ENCODE measurements around the gene IFNA13. TPM values are rescaled to one million over a fixed set of nuclear protein-coding genes. Genes with fewer than 3 reads are reported as not detected.

Gene IFNA13
- polyA plus RNA-seq, 1 donor (not counting 4 experiments of a cell fraction or from before 2014, with no cell fraction given): not detected

DNA sequence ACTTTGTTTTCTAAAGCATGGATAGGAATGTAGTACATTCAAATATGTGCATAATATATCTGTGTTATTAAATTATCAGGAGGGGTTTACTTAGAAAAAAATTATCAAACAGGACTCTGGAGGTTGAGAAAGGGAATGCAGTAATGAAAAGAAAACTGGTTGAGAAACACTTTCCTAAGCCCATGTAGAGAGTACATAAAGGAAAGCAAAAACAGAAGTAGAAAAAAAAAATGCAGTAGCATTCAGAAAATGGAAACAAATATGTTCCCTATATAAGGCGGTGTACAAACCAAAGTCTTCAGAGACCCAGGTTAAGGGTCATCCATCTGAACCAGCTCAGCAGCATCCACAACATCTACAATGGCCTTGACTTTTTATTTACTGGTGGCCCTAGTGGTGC is 41.0 kb upstream of the IFNA13 start, which contains the start of gene IFNA8:
IFNA8 (plus strand) TSS at position 301 of the 400 bp plus-strand sequence; CDS start at position 361, 60 bp downstream.
- FAIRE-seq: no peak
- H3K9me1 ChIP-seq (ENCODE audit: control insufficient read depth, extremely low read depth, insufficient read depth, low read length): no peaks in the 10 kb centered on the region

DNA sequence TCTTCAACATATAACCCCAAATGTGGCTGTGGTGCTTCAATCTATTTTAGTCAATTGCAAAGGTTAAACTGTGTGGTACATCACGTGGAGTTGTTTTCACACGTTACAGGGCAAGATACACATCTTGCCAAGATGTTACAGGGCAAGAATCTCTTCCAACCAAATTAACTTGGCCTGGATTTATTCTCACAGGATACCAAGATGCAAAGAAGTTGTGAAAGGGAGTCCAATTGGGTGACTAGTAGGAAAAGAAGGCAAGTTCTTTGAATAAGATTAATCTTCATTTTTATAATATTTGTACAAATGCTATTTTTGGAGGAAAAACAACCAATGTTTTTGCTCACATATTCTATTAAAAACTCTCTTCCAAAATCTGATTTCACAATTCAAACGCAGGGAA is 36.3 kb upstream of the IFNA13 start:
- no peaks in the 10 kb centered on the region for H3K79me2 ChIP-seq (ENCODE audit: control insufficient read depth, insufficient read depth, low read length)
- H3K4me2 ChIP-seq (ENCODE audit: control insufficient read depth, extremely low read depth, insufficient read depth, low read depth, low read length): no peak overlapping the region
- TF ChIP-seq CTCF (optimal IDR thresholded peaks at IDR 0.05 in 1 of 3, IDR thresholded peaks at IDR 0.05 in 1 of 3, conservative IDR thresholded peaks at IDR 0.05 in 1 of 3; ENCODE audit: extremely low read depth in 1 of 3, insufficient read depth in 2 of 3, low read length in 3 of 3) (no peak), EZH2 (IDR thresholded peaks at IDR 0.05; ENCODE audit: low read length) (no peak)
- H3K4me1 ChIP-seq (ENCODE audit: control insufficient read depth, extremely low read depth, insufficient read depth, low read length): no peaks in the 10 kb centered on the region
- no peaks in the 10 kb centered on the region for H3K36me3 ChIP-seq (ENCODE audit: control insufficient read depth in 2 of 2, extremely low read depth in 1 of 2, insufficient read depth in 2 of 2, low read length in 2 of 2)
- no peak overlapping the region for H2AFZ ChIP-seq (ENCODE audit: control insufficient read depth, low read length)
- H3K9me1 ChIP-seq (ENCODE audit: control insufficient read depth, extremely low read depth, insufficient read depth, low read length): no peaks in the 10 kb centered on the region
- no peaks in the 10 kb centered on the region for H3K9me3 ChIP-seq (ENCODE audit: control insufficient read depth, low read depth, low read length)
- FAIRE-seq (no peak), DNase-seq (ENCODE audit: low read depth, low spot score) (no peak)
- peaks cover 31% of the 10 kb centered on the region for H3K27me3 ChIP-seq (ENCODE audit: control insufficient read depth, extremely low read depth, insufficient read depth, low read length)
- H3K4me3 ChIP-seq (ENCODE audit: control insufficient read depth in 2 of 3, extremely low read depth in 1 of 3, insufficient read depth in 2 of 3, low read depth in 1 of 3, low read length in 3 of 3): no peak overlapping the region
- dilution Hi-C loops (cut with MboI; ENCODE audit: extremely low pct_ligation_motif_present, low sequenced_read_pairs): no loop called here
- no peak overlapping the region for H3K9ac ChIP-seq (ENCODE audit: control insufficient read depth, extremely low read depth, insufficient read depth, low read length)
- no peak overlapping the region for H3K27ac ChIP-seq (ENCODE audit: control insufficient read depth, insufficient read depth, low read length)
- H4K20me1 ChIP-seq (ENCODE audit: control insufficient read depth, extremely low read depth, insufficient read depth, low read length): no peaks in the 10 kb centered on the region

More for the DNA sequence above, 41.0 kb upstream of the IFNA13 start, which contains the start of gene IFNA8:
- H4K20me1 ChIP-seq (ENCODE audit: control insufficient read depth, extremely low read depth, insufficient read depth, low read length): no peaks in the 10 kb centered on the region
- no peaks in the 10 kb centered on the region for H3K36me3 ChIP-seq (ENCODE audit: control insufficient read depth in 2 of 2, extremely low read depth in 1 of 2, insufficient read depth in 2 of 2, low read length in 2 of 2)
- H3K27ac ChIP-seq (ENCODE audit: control insufficient read depth, insufficient read depth, low read length): no peak within 1 kb of the TSS
- H3K4me1 ChIP-seq (ENCODE audit: control insufficient read depth, extremely low read depth, insufficient read depth, low read length): no peaks in the 10 kb centered on the region
- DNase-seq (ENCODE audit: low read depth, low spot score): no peak
- no peaks in the 10 kb centered on the region for H3K9me3 ChIP-seq (ENCODE audit: control insufficient read depth, low read depth, low read length)
- no peak within 1 kb of the TSS for H3K4me3 ChIP-seq (ENCODE audit: control insufficient read depth in 2 of 3, extremely low read depth in 1 of 3, insufficient read depth in 2 of 3, low read depth in 1 of 3, low read length in 3 of 3)
- H2AFZ ChIP-seq (ENCODE audit: control insufficient read depth, low read length): no peak within 1 kb of the TSS
- H3K9ac ChIP-seq (ENCODE audit: control insufficient read depth, extremely low read depth, insufficient read depth, low read length): no peak within 1 kb of the TSS
- no peaks in the 10 kb centered on the region for H3K79me2 ChIP-seq (ENCODE audit: control insufficient read depth, insufficient read depth, low read length)
- no peak within 1 kb of the TSS for H3K4me2 ChIP-seq (ENCODE audit: control insufficient read depth, extremely low read depth, insufficient read depth, low read depth, low read length)
- dilution Hi-C loops (cut with MboI; ENCODE audit: extremely low pct_ligation_motif_present, low sequenced_read_pairs): no loop called here
- TF ChIP-seq CTCF (optimal IDR thresholded peaks at IDR 0.05 in 1 of 3, IDR thresholded peaks at IDR 0.05 in 1 of 3, conservative IDR thresholded peaks at IDR 0.05 in 1 of 3; ENCODE audit: extremely low read depth in 1 of 3, insufficient read depth in 2 of 3, low read length in 3 of 3) (no peak), EZH2 (IDR thresholded peaks at IDR 0.05; ENCODE audit: low read length) (no peak)
- peaks cover 17% of the 10 kb centered on the region for H3K27me3 ChIP-seq (ENCODE audit: control insufficient read depth, extremely low read depth, insufficient read depth, low read length)

All from keratinocyte (primary cell).